Measurements from ENCODE around the gene EEF2K.

EEF2K gene

DNA sequence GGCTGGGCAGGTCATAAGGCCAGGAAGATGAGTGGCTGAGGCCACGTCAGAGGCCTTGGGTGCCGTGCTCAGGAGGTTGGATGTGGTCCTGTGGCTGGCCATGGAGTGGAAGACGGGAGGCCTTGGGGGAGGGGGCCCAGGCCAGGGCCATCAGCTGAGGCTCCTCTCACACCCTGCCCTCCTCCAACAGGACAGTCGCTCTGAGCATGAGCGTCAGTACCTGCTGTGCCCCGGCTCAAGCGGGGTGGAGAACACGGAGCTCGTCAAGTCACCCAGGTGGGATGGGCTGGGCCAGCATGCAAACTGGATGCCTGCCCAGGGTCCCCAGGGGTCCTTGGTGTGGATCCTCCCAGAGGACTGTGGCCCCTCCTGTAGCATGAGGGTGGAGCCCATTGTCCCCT lies 110.3 kb downstream of the EEF2K start:
- TF ChIP-seq, protein P1, sequence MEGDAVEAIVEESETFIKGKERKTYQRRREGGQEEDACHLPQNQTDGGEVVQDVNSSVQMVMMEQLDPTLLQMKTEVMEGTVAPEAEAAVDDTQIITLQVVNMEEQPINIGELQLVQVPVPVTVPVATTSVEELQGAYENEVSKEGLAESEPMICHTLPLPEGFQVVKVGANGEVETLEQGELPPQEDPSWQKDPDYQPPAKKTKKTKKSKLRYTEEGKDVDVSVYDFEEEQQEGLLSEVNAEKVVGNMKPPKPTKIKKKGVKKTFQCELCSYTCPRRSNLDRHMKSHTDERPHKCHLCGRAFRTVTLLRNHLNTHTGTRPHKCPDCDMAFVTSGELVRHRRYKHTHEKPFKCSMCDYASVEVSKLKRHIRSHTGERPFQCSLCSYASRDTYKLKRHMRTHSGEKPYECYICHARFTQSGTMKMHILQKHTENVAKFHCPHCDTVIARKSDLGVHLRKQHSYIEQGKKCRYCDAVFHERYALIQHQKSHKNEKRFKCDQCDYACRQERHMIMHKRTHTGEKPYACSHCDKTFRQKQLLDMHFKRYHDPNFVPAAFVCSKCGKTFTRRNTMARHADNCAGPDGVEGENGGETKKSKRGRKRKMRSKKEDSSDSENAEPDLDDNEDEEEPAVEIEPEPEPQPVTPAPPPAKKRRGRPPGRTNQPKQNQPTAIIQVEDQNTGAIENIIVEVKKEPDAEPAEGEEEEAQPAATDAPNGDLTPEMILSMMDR (IDR thresholded peaks at IDR 0.05) = no peak
- TF ChIP-seq ZFX (IDR thresholded peaks at IDR 0.05; ENCODE audit: borderline replicate concordance) = no peak
- H3K27ac ChIP-seq = no peak overlapping the region

DNA sequence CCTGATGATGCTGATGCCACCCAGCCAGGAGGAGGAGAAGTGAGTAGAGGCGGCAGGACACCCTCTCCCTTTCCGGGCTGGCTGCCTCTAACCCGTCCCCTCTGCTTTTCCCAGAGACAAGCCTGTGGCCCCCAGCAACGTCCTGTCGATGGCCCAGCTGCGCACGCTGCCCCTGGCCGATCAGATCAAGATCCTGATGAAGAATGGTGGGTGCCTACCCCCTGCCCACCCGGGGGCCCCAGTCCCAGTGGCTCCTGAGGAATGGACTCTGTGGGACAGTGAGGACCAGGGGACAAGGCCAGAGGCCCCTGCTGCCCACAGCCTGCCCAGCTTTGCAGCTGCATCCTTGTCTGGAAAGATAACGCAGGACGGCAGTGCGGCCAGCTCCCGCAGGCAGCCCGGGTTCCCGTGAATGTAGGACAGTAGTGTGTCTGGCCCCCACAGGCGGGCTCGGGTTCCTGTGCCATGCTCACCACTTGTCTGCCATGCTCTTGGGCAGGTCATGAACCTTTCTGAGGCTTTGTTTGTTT lies 111.0 kb downstream of the EEF2K start:
- no peak overlapping the region for H3K27ac ChIP-seq
- no peak for TF ChIP-seq ZFX (IDR thresholded peaks at IDR 0.05; ENCODE audit: borderline replicate concordance)
- TF ChIP-seq, protein P1 (IDR thresholded peaks at IDR 0.05) = no peak

DNA sequence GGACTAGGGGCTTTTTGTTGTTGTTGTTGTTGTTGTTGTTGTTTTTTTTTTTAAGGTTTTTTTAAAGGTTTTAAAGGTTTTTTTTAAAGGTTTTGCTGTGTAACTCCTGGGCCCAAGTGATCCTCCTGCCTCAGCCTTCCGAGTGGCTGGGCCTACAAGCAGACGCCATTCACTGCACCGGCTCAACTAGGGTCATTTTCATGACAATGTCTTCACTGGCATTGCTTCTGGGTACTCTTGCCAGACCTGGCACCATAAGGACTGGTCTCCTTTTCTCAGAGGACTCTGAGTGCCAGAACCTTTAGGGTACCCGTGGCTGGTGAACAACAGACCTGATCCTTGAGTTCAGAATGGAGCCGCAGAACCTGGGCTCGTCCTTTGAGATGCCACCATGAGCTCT lies 111.5 kb downstream of the EEF2K start:
- no peak for TF ChIP-seq ZFX (IDR thresholded peaks at IDR 0.05; ENCODE audit: borderline replicate concordance)
- TF ChIP-seq, protein P1 (IDR thresholded peaks at IDR 0.05) = no peak
- no peak overlapping the region for H3K27ac ChIP-seq

DNA sequence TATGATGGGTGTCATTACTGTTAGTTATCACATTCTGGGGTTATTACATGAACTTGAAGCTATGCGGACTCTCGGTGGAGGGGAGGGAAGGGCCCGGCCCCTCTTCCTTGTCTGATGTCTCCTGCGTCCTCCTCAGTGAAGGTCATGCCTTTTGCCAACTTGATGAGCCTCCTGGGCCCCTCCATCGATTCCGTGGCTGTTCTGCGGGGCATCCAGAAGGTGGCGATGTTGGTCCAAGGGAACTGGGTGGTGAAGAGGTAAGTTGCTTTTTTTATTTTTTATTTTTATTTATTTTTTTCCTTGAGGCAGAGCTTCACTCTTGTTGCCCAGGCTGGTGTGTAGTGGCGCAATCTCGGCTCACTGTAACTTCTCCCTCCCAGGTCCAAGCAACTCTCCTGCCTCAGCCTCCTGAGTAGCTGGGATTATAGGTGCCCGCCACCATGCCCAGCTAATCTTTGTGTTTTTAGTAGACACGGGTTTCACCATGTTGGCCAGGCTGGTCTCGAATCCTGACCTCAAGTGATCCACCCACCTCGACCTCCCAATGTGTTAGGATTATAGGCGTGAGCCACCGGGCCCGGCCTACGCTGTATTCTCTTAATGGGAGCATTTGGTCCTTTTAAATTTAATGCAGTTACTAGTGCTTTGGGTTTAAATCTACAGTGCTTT lies 112.7 kb downstream of the EEF2K start:
- H3K27ac ChIP-seq = no peak overlapping the region
- no peak for TF ChIP-seq ZFX (IDR thresholded peaks at IDR 0.05; ENCODE audit: borderline replicate concordance)
- TF ChIP-seq, protein P1 (IDR thresholded peaks at IDR 0.05) = peak; percentile 84

DNA sequence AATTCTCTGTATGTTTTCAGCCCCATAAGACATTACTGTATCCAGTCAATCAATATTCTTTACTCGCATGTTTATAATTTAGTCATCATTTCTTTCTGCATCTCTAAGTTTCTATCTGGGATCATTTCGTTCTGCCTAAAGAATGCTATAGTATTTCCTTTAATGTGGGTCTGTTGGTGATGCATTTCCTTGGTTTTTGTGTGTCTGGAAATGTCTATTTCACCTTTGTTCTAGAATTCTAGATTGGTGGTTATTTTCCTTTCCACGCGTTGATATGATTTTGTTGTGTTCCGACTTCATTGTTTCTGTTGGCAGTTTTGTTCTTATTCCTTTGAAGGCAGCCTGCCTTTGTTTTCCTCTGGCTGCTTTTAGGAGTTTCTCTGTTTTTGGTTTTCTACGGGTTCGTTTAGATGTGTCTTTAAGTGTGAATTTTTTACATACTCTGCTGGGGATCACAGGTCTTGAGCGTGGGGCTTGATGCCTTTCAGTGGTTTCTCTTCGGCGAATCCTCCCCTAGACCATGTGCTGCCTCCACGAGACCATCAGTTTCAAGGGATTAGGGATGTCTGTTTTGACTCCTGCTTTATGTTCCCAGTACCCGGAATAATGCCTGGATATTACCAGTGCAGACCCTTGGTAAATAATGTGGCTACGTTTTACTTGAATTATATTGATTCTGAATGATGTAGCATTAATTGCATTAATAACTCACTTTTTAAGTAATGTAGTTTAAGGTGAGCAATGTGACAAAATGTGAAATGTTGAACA lies 114.7 kb downstream of the EEF2K start:
- no peak overlapping the region for H3K27ac ChIP-seq
- no peak for TF ChIP-seq ZFX (IDR thresholded peaks at IDR 0.05; ENCODE audit: borderline replicate concordance)
- TF ChIP-seq, protein P1 (IDR thresholded peaks at IDR 0.05) = no peak

DNA sequence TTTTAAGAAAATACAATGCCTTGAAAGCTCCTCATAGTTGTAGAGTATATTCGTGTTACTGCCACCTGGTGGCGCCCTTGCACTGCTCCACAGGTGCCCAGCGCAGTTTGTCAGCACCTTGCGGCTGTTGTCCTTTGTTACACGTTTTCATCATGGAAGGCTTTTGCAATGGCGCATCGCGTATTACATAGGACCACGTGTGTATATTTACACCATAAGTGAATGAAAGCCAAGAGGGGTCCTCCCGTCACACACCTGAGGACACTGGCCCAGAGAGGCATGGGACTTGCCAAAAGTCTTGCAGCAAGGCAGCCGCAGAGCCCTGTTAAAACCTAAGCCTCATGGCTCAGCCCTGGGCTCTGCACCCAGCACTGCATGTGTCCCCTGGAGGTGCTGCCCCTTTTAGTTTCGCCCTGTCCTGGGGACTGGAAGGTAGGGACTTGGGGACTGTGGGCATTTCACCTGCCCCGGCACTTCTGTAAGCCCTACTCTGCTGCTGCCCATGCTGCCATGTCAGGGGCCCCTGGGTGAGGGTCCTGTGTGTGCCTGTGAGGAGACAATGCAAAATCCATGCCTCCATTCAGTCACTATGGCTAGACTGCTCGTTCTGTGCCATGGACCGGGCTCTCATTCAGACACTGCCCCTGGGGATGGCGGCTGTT lies 115.4 kb downstream of the EEF2K start:
- no peak overlapping the region for H3K27ac ChIP-seq

More for the DNA sequence above, 115.4 kb downstream of the EEF2K start:
- TF ChIP-seq, protein P1 (IDR thresholded peaks at IDR 0.05) = peak; percentile 97
- no peak for TF ChIP-seq ZFX (IDR thresholded peaks at IDR 0.05; ENCODE audit: borderline replicate concordance)
